Naive B cell (primary cell): Measurements from ENCODE around the gene BRD3OS. TPM values are rescaled to one million over a fixed set of nuclear protein-coding genes. Genes with fewer than 3 reads are reported as not detected.
A peak's percentile ranks its signal among the peaks of the same experiment; 100 is the strongest.

Source experiments
- ATAC-seq, 2 donors: fragments of 150-1000 bp; cut with Tn5 transposase; 2 replicates each; pipeline ENCODE4 v1.10.0; 2021; ENCODE audit warnings: low read depth in 2 of 2, mild to moderate bottlenecking in 2 of 2, moderate library complexity in 2 of 2
- DNase-seq: peaks from one replicate; pipeline ENCODE4 v3.0.0; 2022
- H3K27ac Mint-ChIP-seq, 6 donors: one replicate each; pipeline ENCODE4 v1.8.0; 2020 to 2022; ENCODE audit warnings: mild to moderate bottlenecking in 6 of 6, mixed read lengths in 6 of 6, moderate library complexity in 5 of 6, inconsistent platforms in 2 of 6
- H3K27me3 Mint-ChIP-seq, 3 donors: one replicate each; pipeline ENCODE4 v1.8.0; 2021 to 2022; ENCODE audit warnings: mixed read lengths in 3 of 3, mild to moderate bottlenecking in 1 of 3
- H3K36me3 Mint-ChIP-seq, 2 donors: one replicate each; pipeline ENCODE4 v1.8.0; 2020 to 2022; ENCODE audit warnings: mixed read lengths in 2 of 2, inconsistent platforms in 1 of 2, mild to moderate bottlenecking in 1 of 2
- H3K4me1 Mint-ChIP-seq, 3 donors: one replicate each; pipeline ENCODE4 v1.8.0; 2020 to 2022; ENCODE audit warnings: mixed read lengths in 3 of 3, inconsistent platforms in 1 of 3, mild to moderate bottlenecking in 1 of 3, moderate library complexity in 1 of 3
- H3K4me3 Mint-ChIP-seq, 8 donors: one replicate each; pipeline ENCODE4 v1.8.0; 2020 to 2022; ENCODE audit warnings: mild to moderate bottlenecking in 8 of 8, mixed read lengths in 8 of 8, moderate library complexity in 8 of 8, inconsistent platforms in 2 of 8
- H3K9me3 Mint-ChIP-seq, 7 donors: one replicate each; pipeline ENCODE4 v1.8.0; 2020 to 2022; ENCODE audit warnings: mixed read lengths in 7 of 7, mild to moderate bottlenecking in 5 of 7, inconsistent platforms in 2 of 7, moderate library complexity in 1 of 7
- polyA plus RNA-seq, 6 donors: library from polyadenylated mRNA; unstranded; fragments of 300-500 nt; fragmentation: Illumina TruSeq; gene quantifications; one replicate each; pipeline ENCODE4 v1.2.3, GENCODE V29; 2021; ENCODE audit warnings: low read depth in 6 of 6

The BRD3OS gene
- polyA plus RNA-seq, 6 donors from 2014 or later, result 31.3 to 45.1 (median 35.9) TPM

DNA sequence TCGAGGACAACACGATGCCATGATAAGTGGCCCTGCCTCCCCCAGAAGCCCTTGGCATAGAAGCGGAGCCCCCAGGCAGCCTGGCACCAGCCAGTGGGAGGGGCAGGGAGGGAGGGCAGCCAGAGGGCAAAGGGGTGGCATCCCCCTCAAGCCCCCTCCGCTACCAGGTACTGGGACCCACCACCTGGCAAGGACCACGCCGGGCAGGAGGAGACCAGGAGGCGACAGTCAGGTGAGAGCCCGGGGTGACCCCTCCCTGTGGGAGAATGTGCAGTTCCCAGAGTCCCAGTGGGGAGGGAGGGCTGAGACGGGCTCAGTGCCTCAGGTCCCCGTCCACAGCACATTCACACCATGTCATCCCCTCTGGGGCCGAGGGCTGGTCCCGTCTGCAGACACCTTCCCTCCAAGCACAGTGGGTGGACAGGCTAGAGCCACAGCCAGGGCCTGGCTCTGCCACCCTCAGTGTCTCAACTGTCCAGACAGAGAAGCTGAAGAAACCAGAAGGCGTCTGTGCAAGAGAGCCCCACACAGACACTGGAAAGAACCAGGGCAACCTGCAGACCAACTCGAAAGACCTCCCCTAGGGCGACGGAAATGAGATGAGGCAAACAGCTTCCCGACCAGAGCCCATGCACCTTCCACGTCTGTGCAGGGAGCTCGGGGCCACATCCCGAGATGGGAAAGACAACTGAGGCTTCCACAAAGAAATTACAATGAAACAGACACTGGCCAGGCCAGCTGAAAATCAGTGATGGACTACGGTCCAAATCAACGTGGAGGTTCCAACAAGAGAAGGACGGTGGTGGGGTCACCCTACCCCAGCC lies 31.4 kb downstream of the BRD3OS start:
- ATAC-seq, result no peak
- Mint-ChIP-seq H3K27me3 (no peaks in the 10 kb centered on the region), H3K4me1 (peaks cover 37 to 54% (median 47%) of the 10 kb centered on the region in 3 donors), H3K4me3 (peak overlapping the region in 1 of 8 donors; percentile 37), H3K27ac (peak overlapping the region in 1 of 6 donors; percentile 29), H3K36me3 (peaks cover 0 to 2% of the 10 kb centered on the region in 2 donors), H3K9me3 (no peaks in the 10 kb centered on the region)
- DNase-seq, result no peak

DNA sequence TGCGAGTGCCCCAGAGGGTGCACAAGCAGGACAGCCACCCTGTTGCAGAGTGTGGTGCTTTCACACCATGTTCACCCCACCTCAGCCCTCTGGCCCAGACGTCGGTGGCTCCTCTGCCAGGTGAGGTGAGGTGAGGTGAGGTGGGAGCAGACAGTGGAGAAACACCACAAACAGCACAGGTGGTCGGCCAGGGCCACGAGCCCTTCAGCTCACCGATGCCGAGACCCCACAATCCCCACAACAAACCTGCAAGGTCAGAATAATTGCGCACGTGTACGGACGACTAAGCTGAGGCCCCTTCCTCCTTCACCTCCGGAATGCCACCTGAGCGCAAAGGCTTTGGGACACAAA lies 32.0 kb downstream of the BRD3OS start:
- H3K9me3 Mint-ChIP-seq, result no peaks in the 10 kb centered on the region
- H3K36me3 Mint-ChIP-seq, result no peaks in the 10 kb centered on the region
- H3K4me1 Mint-ChIP-seq, result peaks cover 40 to 59% (median 48%) of the 10 kb centered on the region in 3 donors
- ATAC-seq, result no peak
- H3K27me3 Mint-ChIP-seq, result no peaks in the 10 kb centered on the region
- peak overlapping the region in 2 of 6 donors; percentile 29 to 56 for H3K27ac Mint-ChIP-seq
- H3K4me3 Mint-ChIP-seq, result no peak overlapping the region
- DNase-seq, result no peak

DNA sequence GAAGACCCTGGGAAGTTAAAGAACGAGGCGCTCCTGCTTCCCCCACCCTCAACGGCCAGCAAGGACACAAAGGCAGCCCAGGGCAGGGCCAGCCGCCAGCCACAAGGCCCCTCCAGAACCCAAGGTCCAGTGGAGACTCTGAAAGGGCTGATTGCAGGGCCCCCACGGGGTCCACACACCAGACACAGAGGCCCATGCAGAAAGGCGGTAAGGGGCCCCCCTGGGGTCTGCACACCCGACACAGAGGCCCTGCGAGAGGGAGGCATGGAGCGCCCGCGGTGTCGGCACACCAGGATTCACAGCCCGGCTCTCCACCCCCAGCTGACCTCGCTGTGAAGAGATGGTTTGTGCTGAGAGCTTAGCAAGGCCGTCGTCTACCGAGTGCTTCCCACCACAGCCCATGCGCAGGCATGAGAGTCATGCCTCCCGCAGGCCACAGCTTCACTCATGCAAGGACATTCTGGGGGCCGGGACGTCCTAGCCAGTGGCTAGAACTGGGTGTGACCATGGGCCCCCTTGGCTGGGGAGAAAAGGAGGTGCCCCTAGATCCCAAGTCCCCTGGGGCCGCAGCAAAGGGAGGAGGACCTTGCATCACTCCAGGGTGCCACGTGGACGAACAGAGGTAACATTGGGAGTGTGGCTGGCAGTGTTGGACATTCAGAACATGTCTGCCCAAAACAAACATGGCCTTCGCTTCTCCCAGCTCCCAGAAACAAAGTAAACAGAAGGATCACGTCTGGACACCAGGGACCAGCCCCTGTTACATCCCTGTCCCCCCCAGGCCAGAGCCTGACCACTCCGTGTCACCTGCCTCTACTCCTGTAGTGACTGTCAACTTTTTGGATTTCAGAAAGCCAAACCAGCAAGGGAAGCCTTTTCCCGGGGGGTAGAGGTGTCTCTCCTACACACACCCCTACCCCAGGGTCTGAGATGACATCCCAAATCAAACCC lies 32.7 kb downstream of the BRD3OS start:
- Mint-ChIP-seq H3K4me3 (peak overlapping the region in 1 of 8 donors; percentile 59), H3K36me3 (no peaks in the 10 kb centered on the region), H3K4me1 (peaks cover 47 to 67% (median 49%) of the 10 kb centered on the region in 3 donors), H3K27me3 (no peaks in the 10 kb centered on the region), H3K9me3 (no peaks in the 10 kb centered on the region), H3K27ac (peak overlapping the region in 2 of 6 donors; percentile 36 to 41)
- ATAC-seq (no peak), DNase-seq (no peak)

DNA sequence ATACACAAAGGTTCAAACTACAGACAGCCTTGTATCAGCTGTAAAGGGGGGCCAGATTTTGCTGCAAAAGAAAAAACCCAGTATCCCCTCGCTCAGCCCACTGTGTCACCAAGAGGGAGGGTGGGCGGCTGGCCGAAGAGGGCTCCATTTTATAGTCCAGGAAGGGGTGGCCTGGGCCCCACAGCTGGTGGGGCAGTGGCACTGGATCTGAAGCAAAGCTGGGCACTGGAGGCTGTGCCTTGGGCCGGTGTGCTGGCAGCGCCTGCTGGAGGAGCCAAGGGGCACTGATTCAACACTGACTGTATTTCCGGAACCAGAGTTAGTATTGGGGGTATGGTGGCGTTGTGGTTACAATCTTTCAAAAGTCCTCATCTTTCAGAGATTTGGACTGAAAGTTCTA lies 33.4 kb downstream of the BRD3OS start:
- Mint-ChIP-seq H3K4me1 (peaks cover 47 to 73% (median 55%) of the 10 kb centered on the region in 3 donors), H3K9me3 (no peaks in the 10 kb centered on the region), H3K4me3 (peak overlapping the region in 5 of 8 donors; percentile 13 to 69 (median 49)), H3K27me3 (no peaks in the 10 kb centered on the region), H3K27ac (peak overlapping the region in 2 of 6 donors; percentile 41 to 47), H3K36me3 (no peaks in the 10 kb centered on the region)
- DNase-seq (no peak), ATAC-seq (no peak)

DNA sequence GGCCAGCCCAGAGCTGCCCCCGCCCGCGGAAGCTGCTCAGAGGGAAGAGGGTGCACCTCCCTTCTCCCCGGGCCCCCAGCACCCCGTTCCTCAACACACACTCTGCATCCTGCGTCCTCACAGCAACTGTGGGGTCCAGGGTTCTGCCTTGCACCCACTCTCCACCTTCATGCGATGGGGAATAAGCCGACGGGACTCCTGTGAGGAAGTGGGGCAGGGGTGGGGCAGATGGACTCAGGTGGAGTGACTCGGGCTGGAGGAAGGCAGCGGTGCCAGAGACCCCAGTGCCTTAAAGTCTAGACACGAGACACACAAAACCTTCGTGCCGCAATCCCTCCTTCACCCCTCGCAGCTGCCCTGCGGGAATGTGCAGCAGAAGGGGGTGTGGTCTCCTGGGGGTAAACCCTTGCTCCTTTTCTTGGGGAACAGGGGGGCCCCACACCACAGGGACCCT lies 33.9 kb downstream of the BRD3OS start:
- ATAC-seq, result no peak
- DNase-seq, result no peak
- H3K4me3 Mint-ChIP-seq, result peak overlapping the region in 5 of 8 donors; percentile 19 to 69 (median 49)
- H3K9me3 Mint-ChIP-seq, result no peaks in the 10 kb centered on the region
- no peaks in the 10 kb centered on the region for H3K36me3 Mint-ChIP-seq
- H3K4me1 Mint-ChIP-seq, result peaks cover 47 to 73% (median 55%) of the 10 kb centered on the region in 3 donors
- no peaks in the 10 kb centered on the region for H3K27me3 Mint-ChIP-seq
- H3K27ac Mint-ChIP-seq, result peak overlapping the region in 1 of 6 donors; percentile 41

DNA sequence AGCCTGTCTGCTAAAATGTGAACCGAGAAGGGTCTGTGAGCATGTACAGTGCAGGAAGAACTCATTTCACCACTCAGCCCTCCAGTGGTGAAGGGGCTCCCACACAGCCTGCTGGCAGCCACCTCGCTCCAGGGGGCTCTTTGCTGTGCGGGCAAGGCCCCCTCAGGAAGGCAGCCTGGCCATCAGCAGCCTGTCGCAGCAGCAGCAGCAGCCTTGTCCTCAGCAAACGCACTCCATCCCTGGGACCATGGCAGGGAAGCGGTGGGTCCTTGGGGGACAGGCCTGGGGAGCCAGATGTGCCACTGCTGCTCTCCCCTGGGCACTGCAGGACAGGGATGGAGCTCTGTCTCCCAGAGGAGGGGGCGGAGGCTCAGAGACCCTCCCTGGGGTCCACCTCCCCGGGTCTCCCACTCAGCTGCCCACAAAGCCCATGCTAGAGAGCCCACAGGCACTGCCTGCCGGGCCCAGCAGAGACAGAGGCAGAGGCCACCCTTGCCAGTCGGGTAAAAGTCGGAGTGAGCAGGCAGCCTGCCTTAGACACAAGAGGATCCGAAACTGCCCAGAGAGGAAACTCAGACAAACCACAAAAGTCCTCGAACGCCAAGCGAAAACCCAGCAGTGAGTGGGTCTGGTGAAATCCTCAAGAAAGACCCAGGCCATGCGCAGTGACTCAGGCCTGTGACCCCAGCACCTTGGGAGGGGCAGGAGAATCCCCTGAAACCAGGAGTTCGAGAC lies 34.5 kb downstream of the BRD3OS start:
- H3K36me3 Mint-ChIP-seq, result no peaks in the 10 kb centered on the region
- H3K9me3 Mint-ChIP-seq, result no peaks in the 10 kb centered on the region
- no peaks in the 10 kb centered on the region for H3K27me3 Mint-ChIP-seq
- peak overlapping the region; percentile 49 to 90 (median 72) for H3K4me3 Mint-ChIP-seq
- H3K4me1 Mint-ChIP-seq, result peaks cover 46 to 78% (median 60%) of the 10 kb centered on the region in 3 donors
- DNase-seq, result peak; percentile 84
- H3K27ac Mint-ChIP-seq, result peak overlapping the region; percentile 27 to 93 (median 86)
- ATAC-seq, result peak; percentile 99

DNA sequence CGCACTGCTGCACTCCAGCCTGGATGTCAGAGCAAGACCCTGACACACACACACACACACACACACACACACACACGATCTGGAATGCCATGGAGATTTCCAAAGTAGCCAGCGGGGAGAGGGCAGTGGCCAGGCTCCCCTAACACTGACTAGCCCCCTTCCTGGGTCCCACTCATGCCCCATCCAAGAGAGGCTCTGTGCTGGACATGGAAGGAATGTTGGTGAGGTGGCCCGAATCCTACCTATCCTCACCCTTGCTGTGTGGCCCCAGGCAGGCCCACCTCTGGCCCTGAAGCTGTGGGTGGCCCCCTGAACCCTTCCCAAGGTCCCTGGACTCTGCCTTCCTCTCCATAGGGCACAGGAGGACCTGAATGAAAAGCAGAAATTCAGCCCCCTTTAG lies 35.3 kb downstream of the BRD3OS start:
- H3K4me3 Mint-ChIP-seq, result peak overlapping the region in 7 of 8 donors; percentile 26 to 90 (median 71)
- H3K27ac Mint-ChIP-seq, result peak overlapping the region in 5 of 6 donors; percentile 65 to 93 (median 86)
- ATAC-seq (no peak), DNase-seq (no peak)
- H3K36me3 Mint-ChIP-seq, result no peaks in the 10 kb centered on the region
- H3K4me1 Mint-ChIP-seq, result peaks cover 48 to 84% (median 65%) of the 10 kb centered on the region in 3 donors
- no peaks in the 10 kb centered on the region for H3K9me3 Mint-ChIP-seq
- no peaks in the 10 kb centered on the region for H3K27me3 Mint-ChIP-seq

DNA sequence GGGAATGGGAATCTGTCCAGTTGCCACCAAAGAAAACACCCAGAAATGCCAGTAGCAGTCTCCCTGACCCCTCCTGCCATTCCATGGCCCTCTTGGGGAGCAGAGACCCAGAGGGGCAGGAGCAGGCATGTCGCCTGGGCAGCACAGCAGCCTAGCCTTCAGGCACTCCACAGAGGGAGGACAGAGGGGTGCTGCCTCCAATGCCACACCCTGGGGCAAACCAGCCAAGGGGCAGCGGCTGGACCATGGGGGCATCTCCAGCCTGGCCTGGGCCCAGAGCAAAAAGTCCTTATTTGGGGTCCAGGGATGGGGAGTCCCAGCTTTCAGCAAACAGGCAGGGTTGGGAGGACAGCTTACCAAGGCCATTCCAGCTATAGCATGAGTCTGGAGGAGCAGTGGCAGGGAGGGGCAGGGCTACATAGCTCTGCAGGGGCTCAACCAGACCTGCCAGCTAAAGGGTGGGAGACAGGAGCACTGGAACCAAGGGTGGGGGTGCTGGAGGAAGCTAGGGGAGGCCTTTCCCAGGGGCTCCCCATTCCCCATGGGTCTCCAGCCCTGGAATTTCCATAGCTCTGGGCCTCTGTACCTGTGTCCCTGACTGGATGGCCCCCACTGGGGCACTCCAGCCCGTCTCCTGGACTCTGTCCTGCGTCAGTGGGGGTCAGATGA lies 35.9 kb downstream of the BRD3OS start:
- H3K9me3 Mint-ChIP-seq, result no peaks in the 10 kb centered on the region
- ATAC-seq (no peak), DNase-seq (no peak)
- peaks cover 49 to 87% (median 72%) of the 10 kb centered on the region in 3 donors for H3K4me1 Mint-ChIP-seq
- peak overlapping the region in 3 of 8 donors; percentile 28 to 90 (median 53) for H3K4me3 Mint-ChIP-seq
- no peaks in the 10 kb centered on the region for H3K36me3 Mint-ChIP-seq
- no peaks in the 10 kb centered on the region for H3K27me3 Mint-ChIP-seq
- H3K27ac Mint-ChIP-seq, result peak overlapping the region in 3 of 6 donors; percentile 52 to 88 (median 65)

DNA sequence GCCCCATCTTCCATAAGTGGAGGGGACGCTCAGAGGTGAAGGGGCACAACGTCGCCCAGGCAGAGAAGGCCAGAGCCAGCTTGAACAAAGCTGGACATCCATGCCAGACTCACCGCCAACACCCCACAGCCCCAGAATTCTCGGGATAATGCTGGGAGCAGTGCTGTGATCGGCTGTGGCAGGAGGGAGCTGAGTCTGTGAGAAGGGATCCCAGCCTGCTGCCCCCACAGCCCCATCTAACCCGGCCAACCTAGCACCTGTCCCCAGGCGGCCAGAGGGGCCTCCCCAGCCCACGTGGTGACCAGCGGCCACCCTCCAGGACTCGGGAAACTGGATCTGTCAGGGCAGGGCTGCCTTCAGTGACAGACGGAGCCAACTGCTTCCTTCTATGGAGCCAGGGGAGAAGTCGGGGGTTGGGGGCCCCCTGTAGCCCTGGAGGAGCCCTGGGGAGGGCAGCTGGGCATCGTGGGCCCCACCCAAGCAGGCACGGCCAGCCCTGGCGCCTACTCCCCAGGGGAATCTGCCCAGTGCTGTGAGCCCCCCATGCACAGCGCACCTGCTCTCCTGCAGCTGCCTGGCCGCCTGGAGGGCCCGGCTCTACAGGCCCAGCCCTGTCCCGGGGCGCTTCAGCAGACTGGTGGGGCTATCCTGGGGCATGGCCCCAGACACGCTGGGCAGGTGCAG lies 36.5 kb downstream of the BRD3OS start:
- H3K27me3 Mint-ChIP-seq, result no peaks in the 10 kb centered on the region
- H3K36me3 Mint-ChIP-seq, result no peaks in the 10 kb centered on the region
- peaks cover 51 to 87% (median 76%) of the 10 kb centered on the region in 3 donors for H3K4me1 Mint-ChIP-seq
- ATAC-seq (no peak), DNase-seq (no peak)
- peak overlapping the region in 2 of 8 donors; percentile 8 to 70 for H3K4me3 Mint-ChIP-seq
- H3K9me3 Mint-ChIP-seq, result no peaks in the 10 kb centered on the region
- H3K27ac Mint-ChIP-seq, result no peak overlapping the region

DNA sequence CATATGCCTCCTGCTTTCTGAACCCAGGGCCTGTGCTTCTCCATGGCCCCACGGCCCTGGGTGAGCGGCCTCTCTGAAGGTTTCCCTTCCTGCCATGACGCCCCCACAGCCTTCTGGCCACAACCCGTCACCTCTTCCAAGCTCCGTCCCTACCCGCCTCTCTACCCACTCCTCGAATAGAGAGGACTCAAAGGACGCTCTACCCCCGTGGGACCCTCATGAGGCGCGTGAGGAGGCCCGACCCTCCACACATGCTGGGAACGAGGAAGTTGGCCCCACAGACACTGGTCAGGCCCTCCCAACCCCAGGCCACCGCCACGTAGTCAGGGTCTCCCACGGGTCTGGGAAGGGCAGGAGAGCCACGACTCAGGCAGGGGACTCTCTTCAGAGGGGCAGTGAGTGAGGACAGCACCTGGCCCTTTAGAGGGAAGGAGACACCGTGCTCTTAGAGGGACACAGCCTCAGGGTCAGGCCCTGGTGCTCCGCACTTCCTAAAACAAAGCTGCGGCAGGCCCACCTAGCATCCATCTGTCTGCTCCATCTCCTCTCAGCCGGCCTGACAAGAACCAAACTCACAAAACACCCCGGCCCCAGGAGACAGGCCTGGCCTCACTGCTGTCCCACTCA lies 37.3 kb downstream of the BRD3OS start:
- DNase-seq (no peak), ATAC-seq (no peak)
- no peaks in the 10 kb centered on the region for H3K9me3 Mint-ChIP-seq
- no peaks in the 10 kb centered on the region for H3K27me3 Mint-ChIP-seq
- peaks cover 51 to 83% (median 71%) of the 10 kb centered on the region in 3 donors for H3K4me1 Mint-ChIP-seq
- peak overlapping the region in 4 of 8 donors; percentile 6 to 70 (median 32) for H3K4me3 Mint-ChIP-seq
- peak overlapping the region in 2 of 6 donors; percentile 34 to 54 for H3K27ac Mint-ChIP-seq
- no peaks in the 10 kb centered on the region for H3K36me3 Mint-ChIP-seq

DNA sequence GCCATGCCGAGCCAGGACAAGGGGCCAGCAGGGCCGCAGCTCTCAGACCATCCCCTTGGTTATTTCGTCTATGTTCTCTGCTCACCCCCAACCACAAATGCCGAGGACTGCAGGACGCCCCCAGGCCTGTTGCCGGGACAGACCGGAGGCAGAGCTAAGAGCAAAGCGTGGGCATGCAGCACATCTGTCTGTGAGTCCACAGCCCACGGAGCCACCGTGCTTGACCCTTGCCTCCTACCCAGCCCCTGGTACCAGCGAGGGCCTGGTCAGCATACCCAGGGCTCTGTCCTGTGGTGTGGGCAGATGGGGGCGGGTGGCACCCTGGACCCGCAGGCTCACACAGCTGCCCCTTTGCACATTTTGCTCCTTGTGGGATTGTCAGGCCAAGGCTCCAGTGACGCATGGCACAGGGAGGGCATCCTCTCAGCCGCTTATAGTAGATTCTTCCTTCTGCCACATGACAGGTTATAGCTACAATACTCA lies 37.8 kb downstream of the BRD3OS start:
- ATAC-seq (no peak), DNase-seq (no peak)
- peak overlapping the region in 1 of 8 donors; percentile 70 for H3K4me3 Mint-ChIP-seq
- H3K27ac Mint-ChIP-seq, result no peak overlapping the region
- no peaks in the 10 kb centered on the region for H3K27me3 Mint-ChIP-seq
- H3K9me3 Mint-ChIP-seq, result no peaks in the 10 kb centered on the region
- H3K36me3 Mint-ChIP-seq, result no peaks in the 10 kb centered on the region
- peaks cover 51 to 82% (median 71%) of the 10 kb centered on the region in 3 donors for H3K4me1 Mint-ChIP-seq
